ENCODE measurements around the gene ZNF408.

GRCh38 chr11:46736615-46737014 is 35.8 kb downstream of the ZNF408 start:
- TF ChIP-seq CTCF (IDR thresholded peaks at IDR 0.05; ENCODE audit: poor library complexity, severe bottlenecking) (no peak), POLR2AphosphoS5 (IDR thresholded peaks at IDR 0.05) (no peak), REST (IDR thresholded peaks at IDR 0.05; ENCODE audit: borderline replicate concordance) (no peak), RAD21 (conservative IDR thresholded peaks at IDR 0.05) (no peak), EP300 (conservative IDR thresholded peaks at IDR 0.05; ENCODE audit: poor library complexity, severe bottlenecking) (no peak), EZH2 (IDR thresholded peaks at IDR 0.05; ENCODE audit: borderline replicate concordance, insufficient read depth, low read length, poor library complexity, severe bottlenecking) (no peak), SMC3 (conservative IDR thresholded peaks at IDR 0.05; ENCODE audit: poor library complexity) (no peak)
